Neutrophil (primary cell): ENCODE results near the gene DOCK4.

Source experiments
- H3K27ac ChIP-seq: fragments of 200-600 bp; sonication (generic); 2 replicates; pipeline ENCODE4 v1.5.1; 2016; ENCODE audit warnings: mild to moderate bottlenecking, moderate library complexity
- H3K27me3 ChIP-seq: fragments of 200-600 bp; sonication (generic); 2 replicates; pipeline ENCODE4 v1.6.0; 2016; ENCODE audit warnings: mild to moderate bottlenecking
- H3K36me3 ChIP-seq: fragments of 200-600 bp; sonication (generic); 2 replicates; pipeline ENCODE4 v1.5.1; 2017
- H3K4me1 ChIP-seq, 2 experiments: fragments of 200-600 bp in 1 of 2; sonication (generic) in 1 of 2; 1 replicate in 1 of 2; 2 replicates in 1 of 2; pipeline versions ENCODE4 v1.5.1 to v1.6.1; 2013 to 2016; ENCODE audit warnings: low read depth in 1 of 2, low read length in 1 of 2, mild to moderate bottlenecking in 1 of 2, moderate library complexity in 1 of 2; ENCODE audit not compliant: control insufficient read depth in 1 of 2, insufficient read depth in 1 of 2
- H3K4me3 ChIP-seq, 2 experiments: fragments of 200-600 bp in 1 of 2; sonication (generic) in 1 of 2; 1 replicate in 1 of 2; 2 replicates in 1 of 2; pipeline ENCODE4 v1.5.1; 2013 to 2016; ENCODE audit warnings: low read depth in 1 of 2, low read length in 1 of 2, mild to moderate bottlenecking in 1 of 2, moderate library complexity in 1 of 2
- H3K9me3 ChIP-seq: fragments of 200-600 bp; sonication (generic); 2 replicates; pipeline ENCODE4 v1.5.1; 2016
- CTCF ChIP-seq: fragments of 200-600 bp; sonication (generic); IDR thresholded peaks from 2 replicates; pipeline ENCODE4 v1.5.1; 2016; ENCODE audit warnings: antibody characterized with exemption

Gene DOCK4

GRCh38 chr7:111678281-111678680 is 527.9 kb downstream of the DOCK4 start:
- H3K36me3 ChIP-seq = no peaks in the 10 kb centered on the region
- no peaks in the 10 kb centered on the region for H3K27me3 ChIP-seq
- no peak overlapping the region for H3K4me3 ChIP-seq
- no peaks in the 10 kb centered on the region for H3K9me3 ChIP-seq
- no peak overlapping the region for H3K27ac ChIP-seq
- TF ChIP-seq CTCF = no peak
- no peaks in the 10 kb centered on the region for H3K4me1 ChIP-seq

- Histone ChIP-seq H3K4me3 (no peak overlapping the region), H3K27me3 (no peaks in the 10 kb centered on the region), H3K9me3 (no peaks in the 10 kb centered on the region), H3K4me1 (no peaks in the 10 kb centered on the region), H3K27ac (no peak overlapping the region), H3K36me3 (no peaks in the 10 kb centered on the region)
- TF ChIP-seq CTCF = no peak
These were observed 528.4 kb downstream of the DOCK4 start for GRCh38 chr7:111677848-111678247.

- no peaks in the 10 kb centered on the region for H3K4me1 ChIP-seq
- TF ChIP-seq CTCF = no peak
These were observed 529.4 kb downstream of the DOCK4 start for GRCh38 chr7:111676811-111677210.

More at GRCh38 chr7:111676811-111677210, 529.4 kb downstream of the DOCK4 start:
- H3K4me3 ChIP-seq = no peak overlapping the region
- no peaks in the 10 kb centered on the region for H3K36me3 ChIP-seq
- no peak overlapping the region for H3K27ac ChIP-seq
- H3K9me3 ChIP-seq = no peaks in the 10 kb centered on the region
- H3K27me3 ChIP-seq = no peaks in the 10 kb centered on the region
